SU-DHL-6 (cell line): ENCODE results near the gene SCML1.

Source experiments
- CTCF ChIP-seq: fragments of 200-600 bp; sonication (generic); IDR thresholded peaks from one replicate; pipeline ENCODE4 v1.5.1; 2017; ENCODE audit warnings: antibody characterized with exemption, mild to moderate bottlenecking, low read length, moderate library complexity; ENCODE audit not compliant: insufficient read depth, poor library complexity, severe bottlenecking
- EZH2phosphoT487 ChIP-seq: fragments of 200-600 bp; sonication (generic), shearing (Covaris generic); conservative IDR thresholded peaks from 2 replicates; pipeline ENCODE4 v1.6.1; 2018; ENCODE audit warnings: mild to moderate bottlenecking, antibody characterized with exemption, low read length, moderate library complexity, mixed read lengths

DNA sequence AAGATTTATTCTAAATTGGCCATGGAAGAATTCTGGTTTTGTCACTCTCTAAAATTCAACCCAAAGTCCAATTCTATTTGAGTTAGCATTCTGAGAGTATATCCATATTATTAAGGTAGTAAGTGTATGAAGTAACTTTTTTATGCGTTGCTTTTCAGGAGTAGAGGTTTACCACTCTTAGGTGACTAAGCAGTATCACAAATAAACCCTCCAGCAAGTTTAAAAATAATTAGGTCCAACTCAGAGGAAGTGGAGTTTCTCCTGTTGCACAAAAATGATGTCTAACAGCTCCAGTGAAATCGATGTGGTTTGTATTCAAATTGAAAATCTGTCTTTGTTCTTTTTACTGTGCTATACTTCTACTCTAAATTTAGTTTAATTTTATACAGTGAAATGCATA is 6.6 kb downstream of the SCML1 start:
- TF ChIP-seq CTCF (no peak), EZH2phosphoT487 (no peak)
